HG03575 (cell line): Measurements from ENCODE around the gene NFIX.

Experiments used
- ATAC-seq: cut with Tn5 transposase; IDR thresholded peaks from one replicate; pipeline ENCODE4 v1.9.1; 2021; ENCODE audit not compliant: unreplicated experiment, insufficient number of reproducible peaks, low FRiP score; ENCODE audit errors: extremely low read depth

Gene NFIX

DNA sequence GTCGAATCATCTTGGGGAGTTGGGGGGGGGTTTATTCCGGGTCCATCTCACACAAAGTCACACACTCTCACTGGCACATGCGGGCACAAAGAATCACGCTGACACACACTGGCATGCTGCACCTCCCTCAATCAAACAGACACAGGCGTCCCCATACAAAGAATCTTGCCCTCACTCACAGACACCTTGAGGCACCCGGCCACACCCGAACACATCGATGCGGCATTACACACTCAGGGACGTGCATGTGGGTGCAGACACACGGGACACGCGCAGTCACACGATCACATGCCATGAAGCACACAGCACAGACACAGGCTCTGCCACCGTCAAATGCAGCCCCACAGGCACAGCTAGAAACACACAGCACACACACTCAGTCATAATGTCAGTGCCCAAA lies 7.8 kb downstream of the NFIX start:
- ATAC-seq: no peak

- no peak for ATAC-seq
Measured at GRCh38 chr19:13004273-13004672, 9.0 kb downstream of the NFIX start.

- no peak for ATAC-seq
Measured at GRCh38 chr19:13005253-13005652, 10.0 kb downstream of the NFIX start.

- no peak for ATAC-seq
Measured at GRCh38 chr19:13005861-13006370, 10.6 kb downstream of the NFIX start.

DNA sequence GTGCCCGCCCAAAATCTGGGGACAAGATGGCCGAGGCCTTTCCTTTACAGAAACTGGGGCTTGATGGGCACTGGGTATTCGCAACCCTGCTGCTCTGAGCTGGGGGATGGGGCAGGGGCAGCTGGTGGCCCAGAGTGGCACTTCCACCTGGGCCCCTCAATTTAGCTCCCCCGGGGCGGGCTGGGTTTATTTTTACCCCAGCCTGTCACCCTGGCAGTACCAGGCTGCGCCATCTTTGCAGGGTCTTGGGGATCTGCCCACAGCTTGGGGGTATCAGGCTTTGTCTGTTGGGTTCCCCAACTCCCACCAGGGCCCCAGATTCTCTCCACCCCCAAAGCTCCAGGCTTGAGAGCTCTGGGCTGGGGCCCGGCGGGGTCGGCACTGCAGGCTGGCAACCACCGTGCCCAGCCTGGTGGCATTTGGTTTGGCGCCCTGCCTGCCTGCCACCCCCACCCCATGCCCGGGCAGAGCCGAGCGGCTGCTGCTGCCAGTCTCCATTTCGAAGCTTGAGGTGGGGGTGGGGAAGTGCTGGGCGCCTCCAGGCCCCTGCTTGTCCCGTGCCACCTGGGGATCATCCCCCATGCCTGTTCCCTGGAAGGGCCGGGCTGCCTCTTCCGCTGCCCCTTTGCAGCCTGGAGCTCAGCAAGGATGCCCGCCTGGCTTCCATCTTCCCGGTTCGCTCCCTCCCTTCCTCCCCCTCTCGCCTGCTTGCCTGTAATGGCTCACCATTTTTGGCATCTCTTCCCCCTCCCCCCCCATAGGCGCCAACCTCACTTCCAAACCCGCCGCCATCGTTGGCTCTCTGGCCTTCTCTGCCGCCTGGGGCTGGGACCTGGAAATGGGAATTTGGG lies 11.4 kb downstream of the NFIX start:
- ATAC-seq: no peak

DNA sequence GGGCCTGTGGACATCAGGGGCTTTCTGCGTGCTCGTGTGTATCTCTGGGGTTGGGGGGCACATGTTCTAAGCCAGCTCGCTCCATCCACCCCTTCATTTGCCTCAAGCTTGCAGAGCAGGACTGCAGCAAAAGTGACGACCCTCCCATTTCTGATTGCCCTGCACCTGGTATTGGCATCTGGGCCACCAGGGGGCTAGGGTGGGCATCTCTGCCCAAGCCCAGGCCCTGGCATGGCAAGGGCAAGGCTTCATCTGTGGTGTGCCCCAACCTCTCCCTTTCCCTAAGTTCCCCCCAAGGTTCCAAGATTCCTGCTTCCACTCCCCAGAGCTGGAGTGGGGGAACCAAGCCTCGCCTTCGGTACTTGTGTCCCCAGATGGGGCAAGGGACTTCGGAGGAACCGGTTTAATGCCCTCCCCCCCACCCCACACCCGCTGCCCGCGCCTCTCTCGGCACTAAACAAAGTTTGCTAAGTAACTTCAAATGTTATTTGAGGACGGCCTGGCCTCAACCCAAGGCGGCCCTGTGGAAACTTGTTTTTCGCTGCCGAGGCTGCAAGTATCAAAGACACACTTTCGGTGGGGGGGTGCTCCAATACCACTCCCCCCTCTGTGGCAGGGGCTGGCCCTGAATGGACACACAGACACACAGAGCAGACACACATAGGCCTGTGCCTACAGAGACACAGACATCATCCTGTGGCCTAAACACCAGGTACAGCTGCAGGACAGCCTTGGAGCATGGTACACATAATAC lies 12.2 kb downstream of the NFIX start:
- no peak for ATAC-seq

- ATAC-seq: no peak
Measured at GRCh38 chr19:13008926-13009787, 13.9 kb downstream of the NFIX start.

GRCh38 chr19:13010038-13010991 lies 15.0 kb downstream of the NFIX start:
- ATAC-seq: no peak

GRCh38 chr19:13010992-13011652 lies 15.8 kb downstream of the NFIX start:
- no peak for ATAC-seq

DNA sequence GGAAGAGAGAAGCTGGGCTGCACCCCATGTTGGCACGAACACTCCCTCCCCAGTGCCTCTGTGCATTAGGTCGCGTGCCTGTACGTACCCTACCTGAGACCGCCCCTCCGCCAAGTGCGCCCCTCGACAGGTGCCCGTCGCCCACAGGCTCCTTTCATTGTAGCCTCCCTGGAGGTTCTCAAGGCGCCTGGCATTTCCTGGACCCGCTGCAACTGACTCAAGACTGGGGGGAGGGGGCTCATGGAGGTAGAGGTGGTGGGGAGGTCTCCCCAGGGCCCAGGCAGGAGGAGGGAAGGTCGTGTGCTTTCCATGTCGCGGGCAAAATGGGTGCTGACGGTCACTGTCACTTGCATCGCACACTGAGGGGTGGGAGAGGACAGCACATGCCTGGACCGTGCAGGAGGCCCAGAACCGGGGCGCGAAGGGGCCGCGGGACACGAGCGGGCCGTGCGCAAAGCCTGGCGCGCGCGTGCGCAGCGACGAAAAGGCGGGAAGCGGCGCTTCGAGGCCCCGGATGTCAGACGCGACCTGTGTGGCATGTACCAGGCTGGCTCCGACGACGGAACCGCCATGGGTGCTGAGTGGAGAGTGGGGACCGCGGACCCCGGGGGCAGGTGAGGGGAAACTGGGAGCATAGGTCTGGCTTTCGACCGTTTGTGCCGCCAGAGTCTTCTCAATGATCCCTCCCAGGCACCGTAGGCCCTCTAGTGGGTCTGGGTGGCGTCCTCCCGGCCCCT lies 16.5 kb downstream of the NFIX start:
- ATAC-seq: no peak

DNA sequence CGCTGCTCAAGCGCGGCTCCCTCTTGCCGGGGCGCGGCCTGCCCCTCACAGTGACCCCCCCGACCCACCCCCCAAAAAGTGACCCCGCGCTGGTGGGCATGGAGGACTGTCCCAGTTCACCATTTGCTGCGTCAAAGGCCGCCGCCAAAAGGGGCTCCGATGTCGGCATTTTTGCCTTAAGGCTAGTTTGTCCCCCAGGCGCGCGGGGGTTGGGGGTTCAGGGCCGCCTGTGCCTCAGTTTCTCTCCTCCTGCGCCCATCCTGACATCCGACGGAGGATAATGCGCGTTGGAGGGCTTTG lies 17.1 kb downstream of the NFIX start:
- no peak for ATAC-seq

- ATAC-seq: no peak
Measured at GRCh38 chr19:13012690-13013608, 17.7 kb downstream of the NFIX start.

DNA sequence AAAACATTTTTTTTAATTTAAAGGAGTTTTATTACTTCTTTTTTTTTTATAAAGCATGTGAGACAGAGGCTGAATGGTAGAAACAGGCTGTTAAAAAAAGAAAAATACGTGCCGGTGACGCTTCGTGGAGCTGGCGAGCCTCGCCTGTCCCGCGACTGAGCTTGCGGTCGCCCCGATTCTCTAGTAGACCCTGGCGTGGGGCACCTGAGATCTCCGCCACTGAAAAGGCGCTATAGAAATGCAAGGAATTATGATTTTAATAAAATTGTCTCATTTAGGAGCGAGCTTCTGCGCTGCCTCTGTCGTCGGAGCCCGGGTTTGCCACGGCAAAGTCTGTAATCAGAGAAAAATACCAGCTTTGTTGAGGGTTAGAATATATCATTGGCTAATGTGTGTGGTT lies 18.4 kb downstream of the NFIX start:
- ATAC-seq: no peak

DNA sequence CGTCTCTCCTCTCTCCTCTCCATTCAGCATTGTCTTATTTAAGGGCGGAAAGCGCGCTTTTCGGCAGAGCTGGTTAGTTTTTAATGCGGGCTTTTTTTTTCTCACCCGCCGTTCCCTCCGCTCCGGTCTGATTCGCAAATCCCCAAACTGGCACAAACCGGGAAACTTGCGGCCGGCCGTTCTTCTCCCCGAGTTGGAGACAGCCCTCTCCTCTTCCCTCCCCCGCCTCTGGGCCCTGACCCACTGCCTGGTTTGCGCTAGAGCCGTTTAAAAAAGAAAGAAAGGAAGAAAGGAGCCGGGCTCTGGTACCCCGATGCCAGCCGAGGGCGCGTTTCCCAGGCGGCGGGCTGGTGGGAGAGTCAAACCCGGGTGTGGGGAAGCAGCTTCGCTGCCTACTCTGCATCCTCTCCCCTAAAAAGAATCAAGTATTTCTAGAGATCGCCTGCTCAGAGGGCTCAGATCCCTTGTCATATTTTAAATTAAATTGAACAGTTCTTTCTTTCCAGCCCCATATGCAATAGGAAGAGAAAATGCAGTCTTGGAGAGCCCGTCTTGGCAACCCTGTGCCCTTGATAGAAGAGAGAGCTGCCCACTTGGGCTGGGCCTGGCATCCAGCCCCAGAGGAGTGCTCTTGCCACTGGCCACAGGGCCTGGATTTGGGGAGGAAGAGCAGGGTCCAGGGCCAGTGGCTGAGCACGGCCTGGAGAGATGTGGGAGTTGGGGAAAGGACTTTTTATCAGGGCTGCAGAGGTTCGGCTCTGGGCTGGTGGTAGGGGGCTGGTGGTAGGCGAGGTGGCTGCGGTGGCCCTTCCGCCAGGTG lies 19.0 kb downstream of the NFIX start:
- no peak for ATAC-seq

DNA sequence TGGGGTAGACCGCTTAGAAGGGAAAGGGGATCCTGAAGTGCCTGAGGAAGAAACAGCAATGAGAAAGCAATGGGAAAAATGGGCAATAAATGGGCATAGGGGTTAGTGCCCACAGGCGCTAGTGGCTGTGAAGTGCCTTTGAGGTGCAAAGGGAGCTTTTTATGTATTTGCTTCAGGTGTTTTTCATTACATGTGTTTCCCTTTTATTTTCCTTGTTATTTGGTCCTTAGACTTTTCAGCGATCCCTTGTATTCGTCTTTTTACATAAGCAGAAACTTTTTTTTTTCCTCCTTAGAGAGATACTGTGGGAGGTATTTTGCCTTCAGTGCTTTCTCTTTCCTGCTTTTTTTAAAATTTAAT lies 19.6 kb downstream of the NFIX start:
- no peak for ATAC-seq
